Hematopoietic multipotent progenitor cell treated with erythropoietin and hydrocortisone succinate and interleukin-3 and kit ligand, for 15 days (in vitro differentiated cells): ENCODE measurements around the gene BRK1.
A peak's percentile ranks its signal among the peaks of the same experiment; 100 is the strongest.
"Not testable (repeated sequence)": the region's sequence is repeated elsewhere in the genome, so short reads cannot be mapped to it uniquely, and the experiment has no call there.

ENCODE experiments used
- DNase-seq: peaks from one replicate; pipeline ENCODE4 v3.0.0-alpha.2; 2015; ENCODE audit warnings: low spot score

The BRK1 gene

DNA sequence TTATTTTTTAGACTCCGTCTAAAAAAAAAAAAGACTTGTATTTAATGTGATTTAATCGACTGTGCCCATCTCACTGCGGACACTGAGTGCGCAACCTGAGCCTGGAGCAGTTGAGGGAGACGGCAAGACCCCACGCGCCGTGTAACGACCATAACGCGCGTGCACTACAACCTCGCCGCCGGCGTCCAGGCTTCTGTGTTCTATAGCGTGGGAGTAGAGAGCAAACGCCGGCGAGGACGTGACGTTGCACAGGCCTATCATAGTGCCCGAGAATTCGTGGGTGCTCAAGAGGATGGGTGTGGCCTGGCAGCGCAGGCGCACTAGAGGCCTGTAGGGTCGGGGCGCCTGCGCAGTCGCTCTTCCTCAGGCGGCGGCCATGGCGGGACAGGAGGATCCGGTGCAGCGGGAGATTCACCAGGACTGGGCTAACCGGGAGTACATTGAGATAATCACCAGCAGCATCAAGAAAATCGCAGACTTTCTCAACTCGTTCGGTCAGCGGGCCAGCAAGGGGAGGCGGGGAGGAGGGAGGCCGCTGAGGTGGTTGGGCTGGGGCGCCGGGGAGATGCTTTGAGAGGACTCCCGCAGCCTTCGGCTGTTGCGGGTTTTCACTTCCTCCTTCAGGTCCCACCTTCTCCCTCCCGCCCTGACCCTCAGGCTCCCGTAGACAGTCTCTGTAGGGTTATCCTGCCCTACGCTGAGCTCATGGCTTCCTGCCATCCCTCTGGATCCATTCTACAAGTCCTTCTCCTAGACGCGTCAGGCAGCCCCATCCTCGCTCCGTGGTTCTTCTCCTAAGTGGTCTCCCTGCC is at the start of gene BRK1:
Gene BRK1 (plus strand): TSS at position 350 of the 812 bp plus-strand sequence. CDS start 27 bp downstream, at position 377.
- DNase-seq = peak; percentile 98

DNA sequence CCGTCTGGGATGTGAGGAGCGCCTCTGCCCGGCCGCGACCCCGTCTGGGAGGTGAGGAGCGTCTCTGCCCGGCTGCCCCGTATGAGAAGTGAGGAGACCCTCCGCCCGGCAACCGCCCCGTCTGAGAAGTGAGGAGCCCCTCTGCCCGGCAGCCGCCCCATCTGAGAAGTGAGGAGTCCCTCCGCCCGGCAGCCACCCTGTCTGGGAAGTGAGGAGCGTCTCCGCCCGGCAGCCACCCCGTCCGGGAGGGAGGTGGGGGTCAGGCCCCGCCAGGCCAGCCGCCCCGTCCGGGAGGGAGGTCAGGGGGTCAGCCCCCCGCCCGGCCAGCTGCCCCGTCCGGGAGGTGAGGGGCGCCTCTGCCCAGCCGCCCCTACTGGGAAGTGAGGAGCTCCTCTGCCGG is 45.4 kb upstream of the BRK1 start:
- DNase-seq = not testable (repeated sequence)

DNA sequence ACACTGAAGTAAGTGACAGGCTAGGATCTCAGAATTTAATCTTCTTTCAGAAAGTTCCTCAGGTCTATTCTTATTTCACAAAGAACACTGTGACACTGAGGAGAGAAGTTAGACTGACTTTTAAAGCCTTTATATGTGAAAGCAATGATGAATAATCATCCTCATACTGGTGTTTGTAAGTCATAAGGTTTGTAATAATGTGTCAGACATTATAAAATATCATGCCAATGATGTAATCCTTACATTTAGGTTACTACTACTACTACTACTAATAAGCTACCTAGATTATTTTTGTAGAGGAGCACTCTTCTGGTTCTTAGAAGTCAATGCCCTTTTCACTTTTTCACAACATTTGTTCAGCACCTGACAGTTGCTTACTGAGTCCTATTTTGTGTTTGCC is 40.8 kb upstream of the BRK1 start:
- DNase-seq = no peak

DNA sequence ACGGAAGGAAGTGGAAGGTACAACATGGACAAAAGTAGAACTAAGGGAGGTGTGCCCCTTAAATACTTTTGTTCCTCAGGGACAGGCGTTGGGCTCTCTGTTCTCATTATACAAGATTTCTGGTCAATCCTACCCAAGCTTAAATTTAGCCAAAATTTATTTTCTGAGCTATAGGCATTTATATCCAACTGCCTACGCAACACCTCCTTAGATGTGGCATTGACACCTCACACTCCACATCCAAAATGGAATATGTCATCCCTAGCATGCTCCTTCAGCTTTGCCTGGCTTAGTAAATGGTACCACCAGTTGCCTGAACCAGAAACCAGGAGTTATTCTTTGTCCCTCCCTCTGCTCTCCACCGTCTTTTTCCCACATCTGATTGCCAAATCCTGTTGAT is 33.6 kb upstream of the BRK1 start:
- no peak for DNase-seq

DNA sequence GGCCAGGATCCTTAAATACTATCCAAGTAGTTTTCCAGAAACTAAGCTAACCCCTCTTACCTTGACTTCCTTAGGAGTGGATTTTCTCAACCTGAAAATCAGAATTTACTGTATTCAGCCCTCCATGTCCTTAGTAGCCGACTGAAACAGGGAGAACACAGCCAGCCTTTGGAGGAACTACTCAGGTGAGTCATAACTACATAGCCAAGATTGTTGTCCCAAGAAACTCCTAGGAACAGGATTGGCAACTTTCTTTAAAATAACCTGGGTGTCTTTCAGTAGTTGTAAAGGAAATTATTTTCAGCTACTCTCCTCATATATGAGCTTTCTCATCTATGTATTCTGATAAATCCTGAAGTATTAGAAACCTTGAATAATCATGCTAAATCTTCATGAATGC is 29.7 kb upstream of the BRK1 start:
- no peak for DNase-seq

DNA sequence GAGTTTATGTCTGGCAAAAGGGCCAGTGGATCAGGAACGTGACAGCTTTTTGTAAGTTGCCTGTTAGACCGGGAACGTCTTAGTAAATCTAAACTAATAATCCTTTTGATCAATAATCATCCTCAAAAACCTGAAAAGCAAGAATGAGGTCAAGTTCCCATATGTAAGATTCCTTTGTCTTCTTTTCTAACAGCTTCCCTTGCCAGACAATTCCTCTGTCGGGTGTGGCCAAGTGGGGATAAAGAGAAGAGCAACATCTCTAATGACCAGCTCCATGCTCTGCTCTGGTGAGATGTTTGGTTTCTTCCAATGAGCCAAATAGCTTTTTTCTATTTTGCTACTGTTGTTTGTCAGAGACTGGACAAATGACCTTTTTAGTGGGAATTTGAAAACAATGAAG is 27.2 kb upstream of the BRK1 start:
- DNase-seq = no peak

DNA sequence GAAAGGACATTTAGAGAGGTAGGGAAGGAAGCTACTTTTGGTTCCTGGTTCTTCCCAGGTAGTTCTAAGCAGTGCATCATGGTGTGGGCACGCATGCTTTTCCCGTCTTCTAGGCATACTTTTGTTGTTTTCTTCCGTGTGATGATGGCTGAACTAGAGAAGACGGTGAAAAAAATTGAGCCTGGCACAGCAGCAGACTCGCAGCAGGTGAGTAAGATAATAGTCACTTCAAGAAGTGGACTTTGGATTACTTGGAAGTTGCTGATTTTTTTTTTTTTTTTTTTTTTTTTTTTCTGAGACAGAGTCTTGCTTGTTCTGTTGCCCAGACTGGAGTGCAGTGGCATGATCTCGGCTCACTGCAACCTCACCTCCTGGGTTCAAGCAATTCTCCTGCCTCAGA is 25.3 kb upstream of the BRK1 start:
- DNase-seq = no peak

DNA sequence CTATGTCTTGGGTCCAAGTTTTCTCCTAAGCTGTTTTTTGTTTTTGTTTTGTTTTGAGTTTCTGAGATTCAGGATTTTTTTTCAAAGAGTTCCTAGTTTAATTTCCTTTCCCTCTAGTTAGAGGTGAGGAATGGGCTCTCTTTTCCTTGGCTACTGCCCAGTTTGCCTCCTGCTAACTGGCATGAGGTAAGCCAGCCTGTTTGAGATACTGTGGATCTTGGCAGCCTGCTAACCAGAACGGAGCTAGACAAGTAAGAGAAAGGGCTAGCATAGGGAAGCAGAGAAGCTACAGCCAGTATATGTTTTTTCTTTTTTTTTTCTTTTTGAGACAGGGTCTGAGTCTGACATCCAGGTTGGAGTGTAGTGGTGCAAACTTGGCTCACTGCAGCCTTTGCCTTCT is 24.7 kb upstream of the BRK1 start:
- DNase-seq = not testable (repeated sequence)

DNA sequence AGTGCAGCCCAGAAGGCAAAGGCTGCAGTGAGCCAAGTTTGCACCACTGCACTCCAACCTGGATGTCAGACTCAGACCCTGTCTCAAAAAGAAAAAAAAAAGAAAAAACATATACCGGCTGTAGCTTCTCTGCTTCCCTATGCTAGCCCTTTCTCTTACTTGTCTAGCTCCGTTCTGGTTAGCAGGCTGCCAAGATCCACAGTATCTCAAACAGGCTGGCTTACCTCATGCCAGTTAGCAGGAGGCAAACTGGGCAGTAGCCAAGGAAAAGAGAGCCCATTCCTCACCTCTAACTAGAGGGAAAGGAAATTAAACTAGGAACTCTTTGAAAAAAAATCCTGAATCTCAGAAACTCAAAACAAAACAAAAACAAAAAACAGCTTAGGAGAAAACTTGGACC is 24.1 kb upstream of the BRK1 start:
- not testable (repeated sequence) for DNase-seq

DNA sequence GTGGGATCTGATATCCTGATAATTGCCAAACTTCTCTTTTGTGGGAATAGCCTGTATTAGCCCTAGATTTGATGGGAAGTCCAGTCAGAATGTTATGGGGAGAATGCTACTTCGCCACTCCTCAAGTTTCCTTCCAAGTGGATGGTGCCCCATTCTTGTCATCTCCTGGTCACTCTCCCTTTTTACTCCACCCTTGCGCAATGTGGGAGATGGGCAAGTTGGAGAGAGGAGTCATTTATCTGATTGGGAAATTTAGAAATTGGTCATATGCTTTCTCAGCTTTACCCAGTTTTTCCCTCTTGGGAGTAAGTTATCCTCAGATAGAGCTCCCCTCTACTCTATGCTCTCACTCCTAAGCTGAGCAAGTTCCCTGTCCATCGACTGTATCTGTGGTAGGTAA is 21.8 kb upstream of the BRK1 start:
- DNase-seq = no peak

DNA sequence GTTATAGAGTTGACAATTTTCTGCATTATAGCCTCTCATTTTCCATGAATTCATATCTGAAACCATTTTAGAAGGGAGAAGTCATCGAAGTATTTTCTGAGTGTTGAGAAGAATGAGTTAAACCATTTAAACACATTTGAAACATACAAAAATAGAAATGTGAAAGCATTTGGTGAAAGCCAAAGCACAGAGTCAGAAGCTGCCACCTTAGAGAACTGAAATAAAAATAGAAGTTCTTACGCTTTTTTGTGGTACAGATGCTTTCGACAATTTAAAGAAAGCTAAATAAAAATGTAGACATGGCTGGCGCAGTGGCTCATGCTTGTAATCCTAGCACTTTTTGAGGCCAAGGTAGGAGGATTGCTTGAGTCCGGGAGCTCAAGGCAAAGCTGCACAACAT is 16.4 kb upstream of the BRK1 start:
- no peak for DNase-seq

DNA sequence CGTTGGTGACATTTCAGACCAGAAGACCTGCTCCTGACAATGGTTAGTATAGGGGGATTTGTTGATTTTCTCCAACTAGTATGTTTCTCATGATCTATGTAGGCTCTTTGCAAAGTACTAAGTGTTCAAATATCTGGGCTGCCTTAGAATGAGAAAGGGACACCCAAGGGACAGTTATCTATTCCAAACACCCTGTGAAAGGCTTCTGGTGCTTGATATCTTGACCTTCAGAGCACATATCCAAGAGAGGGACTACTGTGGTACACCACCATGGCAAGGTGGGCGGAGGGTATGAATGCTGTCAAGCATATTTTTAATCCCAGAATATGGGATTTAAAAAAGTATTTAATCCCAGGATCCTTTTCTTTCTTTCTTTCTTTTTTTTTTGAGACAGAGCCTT is 8.6 kb upstream of the BRK1 start:
- DNase-seq = peak; percentile 58

DNA sequence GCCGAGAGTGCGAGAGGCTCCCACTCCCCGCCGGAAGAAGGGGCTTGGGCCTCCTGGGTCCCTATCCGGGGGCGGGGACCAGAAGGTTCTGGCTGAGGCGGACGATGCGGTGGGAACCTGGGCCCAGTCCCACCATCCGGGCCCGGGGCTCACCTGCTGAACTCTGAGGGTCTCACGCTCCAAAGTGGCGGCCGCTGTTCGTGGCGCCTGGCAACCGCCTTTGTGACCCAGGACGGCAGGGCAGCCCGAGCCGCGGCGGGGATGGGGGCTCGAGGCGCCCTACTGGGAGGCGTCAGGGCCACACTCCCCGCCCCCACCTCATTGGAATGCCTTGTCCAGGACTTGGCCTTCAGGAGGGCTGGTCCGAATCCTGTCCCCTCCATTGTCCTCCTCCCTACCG is 7.4 kb upstream of the BRK1 start, which contains the start of gene FANCD2OS:
Gene FANCD2OS (minus strand): TSS at position 165 of the 400 bp plus-strand sequence. CDS start 3,481 bp downstream, outside the sequence.
- DNase-seq = no peak

DNA sequence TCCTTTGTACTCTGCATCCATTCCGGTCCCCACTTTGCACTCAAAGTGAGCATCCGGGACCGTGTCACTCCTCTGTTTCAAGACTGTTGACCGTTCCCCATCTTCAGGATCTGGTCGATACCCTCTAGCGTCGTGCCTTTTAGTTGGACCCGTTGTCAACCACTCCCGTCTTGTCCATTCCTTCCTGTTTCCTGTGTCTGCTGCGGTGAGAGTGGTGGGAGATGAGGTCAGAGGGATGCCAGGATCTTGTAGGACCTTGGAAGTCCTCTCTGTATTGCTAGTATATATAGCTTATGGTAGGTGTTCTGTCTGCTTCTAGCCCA is 624 bp downstream of the BRK1 start:
- no peak for DNase-seq

DNA sequence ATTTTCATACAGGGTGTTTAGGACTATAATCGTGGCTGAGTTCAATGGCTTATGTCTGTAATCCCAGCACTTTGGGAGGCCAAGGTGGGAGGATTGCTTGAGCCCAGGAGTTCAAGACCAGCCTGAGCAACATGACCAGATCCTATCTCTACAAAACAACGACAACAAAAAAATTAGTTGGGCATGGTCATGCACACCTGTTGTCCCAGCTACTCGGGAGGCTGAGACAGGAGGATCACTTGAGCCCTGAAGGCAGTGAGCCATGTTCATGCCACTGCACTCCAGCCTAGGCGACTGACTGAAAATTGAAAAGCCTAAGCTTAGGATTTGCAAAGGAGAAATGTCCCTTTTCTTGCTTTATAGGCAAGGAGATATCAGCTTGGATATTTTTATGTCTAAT is 1.5 kb downstream of the BRK1 start:
- DNase-seq = no peak

DNA sequence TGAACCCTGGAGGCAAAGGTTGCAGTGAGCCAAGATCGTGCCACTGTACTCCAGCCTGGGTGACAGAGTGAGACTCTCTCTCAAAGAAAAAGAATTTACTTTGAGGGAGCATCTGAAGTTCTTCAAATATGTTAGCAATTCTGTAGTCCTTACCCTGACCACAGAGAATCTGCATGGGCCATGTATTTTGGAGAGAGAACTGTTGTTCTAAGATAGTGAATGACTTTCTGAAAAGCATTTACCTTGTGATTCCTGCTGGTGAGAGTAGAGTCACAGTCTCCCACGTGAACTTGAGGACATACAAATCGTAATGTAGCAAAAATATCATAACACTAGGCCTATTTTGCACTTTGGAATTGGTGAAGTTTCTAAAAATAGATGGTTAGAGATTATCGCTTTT is 3.9 kb downstream of the BRK1 start:
- no peak for DNase-seq

DNA sequence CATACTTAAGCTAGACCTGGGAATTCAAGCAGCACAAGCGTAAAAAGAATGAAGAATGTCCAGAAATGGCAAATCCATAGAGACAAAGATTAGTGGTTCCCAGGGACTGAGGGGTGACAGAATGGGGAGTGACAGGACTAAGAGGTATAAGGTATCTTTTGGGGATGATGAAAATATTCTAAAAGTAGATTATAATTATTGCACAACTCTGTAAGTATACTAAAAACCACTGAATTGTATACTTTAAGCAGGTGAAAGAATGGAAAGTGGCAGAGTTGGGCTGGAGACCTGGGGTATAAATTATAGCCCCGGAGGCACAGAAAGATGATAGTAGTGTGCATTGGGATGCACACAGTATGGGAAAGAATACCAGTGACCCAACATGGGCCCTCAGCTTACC is 5.6 kb downstream of the BRK1 start:
- DNase-seq = no peak

DNA sequence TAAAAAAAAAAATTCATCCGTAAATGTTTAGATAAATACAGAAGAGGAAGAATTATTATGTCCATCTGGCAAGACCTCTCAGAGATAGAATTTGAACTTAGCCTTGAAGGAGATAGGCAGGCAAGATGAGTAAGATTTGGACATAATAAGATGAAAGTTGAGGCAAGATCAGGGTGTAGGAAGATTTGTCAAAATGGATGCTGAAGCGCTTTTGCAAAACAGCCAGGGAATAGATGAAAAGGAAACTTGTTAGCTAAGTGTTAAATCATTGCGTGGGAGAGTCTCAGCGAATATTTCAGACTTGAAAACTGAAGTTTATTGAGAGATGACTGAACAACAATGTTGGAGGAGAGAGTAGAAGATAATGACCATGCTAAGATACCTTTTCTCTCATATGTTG is 7.2 kb downstream of the BRK1 start:
- DNase-seq = no peak

DNA sequence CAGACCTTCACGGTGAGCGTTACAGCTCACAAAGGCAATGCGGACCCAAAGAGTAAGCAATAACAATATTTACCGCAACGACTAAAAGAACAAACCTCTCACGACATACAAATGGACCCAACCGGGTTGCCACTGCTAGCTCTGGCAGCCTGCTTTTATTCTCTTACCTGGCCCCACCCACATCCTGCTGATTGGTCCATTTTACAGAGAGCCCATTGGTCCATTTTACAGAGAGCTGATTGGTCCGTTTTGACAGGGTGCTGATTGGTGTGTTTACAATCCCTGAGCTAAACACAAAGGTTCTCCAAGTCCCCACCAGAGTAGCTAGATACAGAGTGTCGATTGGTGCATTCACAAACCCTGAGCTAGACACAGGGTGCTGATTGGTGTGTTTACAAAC is 20.4 kb downstream of the BRK1 start:
- DNase-seq = not testable (repeated sequence)

DNA sequence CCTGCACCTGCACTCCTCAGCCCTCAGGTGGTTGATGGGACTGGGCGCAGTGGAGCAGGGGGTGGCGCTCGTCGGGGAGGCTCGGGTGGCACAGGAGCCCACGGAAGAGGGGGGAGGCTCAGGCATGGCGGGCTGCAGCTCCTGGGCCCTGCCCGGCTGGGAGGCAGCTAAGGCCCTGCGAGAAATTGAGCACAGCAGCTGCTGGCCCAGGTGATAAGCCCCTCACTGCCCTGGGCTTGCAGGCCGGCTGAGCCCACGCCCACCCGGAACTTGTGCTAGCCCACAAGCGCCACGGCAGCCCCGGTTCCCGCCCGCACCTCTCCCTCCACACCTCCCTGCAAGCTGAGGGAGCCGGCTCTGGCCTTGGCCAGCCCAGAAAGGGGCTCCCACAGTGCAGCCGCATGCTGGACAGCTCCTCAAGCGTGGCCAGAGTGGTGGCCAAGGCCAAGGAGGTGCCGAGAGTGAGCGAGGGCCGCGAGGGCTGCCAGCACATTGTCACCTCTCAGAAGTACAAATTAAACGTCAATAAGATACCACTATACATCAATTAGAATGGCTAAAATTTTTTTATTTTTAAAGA is 21.0 kb downstream of the BRK1 start:
- no peak for DNase-seq

DNA sequence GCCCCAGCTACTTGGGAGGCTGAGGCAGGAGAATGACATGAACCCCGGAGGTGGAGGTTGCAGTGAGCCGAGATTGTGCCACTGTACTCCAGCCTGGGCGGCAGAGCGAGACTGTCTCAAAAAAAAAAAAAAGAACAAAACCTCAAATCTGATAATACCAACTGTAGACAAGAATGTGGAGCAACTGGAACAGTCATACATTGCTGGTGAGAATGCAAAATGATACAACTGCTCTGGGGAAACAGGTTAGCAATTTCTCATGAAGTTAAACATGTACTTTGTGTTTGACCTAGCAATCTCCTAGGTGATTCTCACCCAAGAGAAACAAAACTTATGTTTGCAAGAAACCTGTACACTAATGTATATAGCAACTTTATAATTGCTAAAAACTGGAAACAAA is 21.7 kb downstream of the BRK1 start:
- DNase-seq = no peak

DNA sequence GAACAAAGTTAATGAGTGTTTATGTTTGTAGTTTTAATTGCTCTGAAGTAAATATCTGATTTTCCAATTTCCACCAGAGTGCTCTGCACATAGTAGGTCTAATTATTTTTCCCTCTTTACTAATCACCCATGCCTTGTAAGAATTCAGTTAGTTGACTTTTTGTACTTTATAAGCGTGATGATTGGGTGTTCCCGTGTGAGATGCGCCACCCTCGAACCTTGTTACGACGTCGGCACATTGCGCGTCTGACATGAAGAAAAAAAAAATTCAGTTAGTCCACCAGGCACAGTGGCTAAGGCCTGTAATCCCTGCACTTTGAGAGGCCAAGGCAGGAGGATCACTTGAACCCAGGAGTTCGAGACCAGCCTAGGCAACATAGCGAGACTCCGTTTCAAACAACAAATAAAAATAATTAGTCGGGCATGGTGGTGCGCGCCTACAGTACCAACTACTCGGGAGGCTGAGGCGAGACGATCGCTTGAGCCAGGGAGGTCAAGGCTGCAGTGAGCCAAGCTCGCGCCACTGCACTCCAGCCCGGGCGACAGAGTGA is 25.6 kb downstream of the BRK1 start:
- DNase-seq = no peak

DNA sequence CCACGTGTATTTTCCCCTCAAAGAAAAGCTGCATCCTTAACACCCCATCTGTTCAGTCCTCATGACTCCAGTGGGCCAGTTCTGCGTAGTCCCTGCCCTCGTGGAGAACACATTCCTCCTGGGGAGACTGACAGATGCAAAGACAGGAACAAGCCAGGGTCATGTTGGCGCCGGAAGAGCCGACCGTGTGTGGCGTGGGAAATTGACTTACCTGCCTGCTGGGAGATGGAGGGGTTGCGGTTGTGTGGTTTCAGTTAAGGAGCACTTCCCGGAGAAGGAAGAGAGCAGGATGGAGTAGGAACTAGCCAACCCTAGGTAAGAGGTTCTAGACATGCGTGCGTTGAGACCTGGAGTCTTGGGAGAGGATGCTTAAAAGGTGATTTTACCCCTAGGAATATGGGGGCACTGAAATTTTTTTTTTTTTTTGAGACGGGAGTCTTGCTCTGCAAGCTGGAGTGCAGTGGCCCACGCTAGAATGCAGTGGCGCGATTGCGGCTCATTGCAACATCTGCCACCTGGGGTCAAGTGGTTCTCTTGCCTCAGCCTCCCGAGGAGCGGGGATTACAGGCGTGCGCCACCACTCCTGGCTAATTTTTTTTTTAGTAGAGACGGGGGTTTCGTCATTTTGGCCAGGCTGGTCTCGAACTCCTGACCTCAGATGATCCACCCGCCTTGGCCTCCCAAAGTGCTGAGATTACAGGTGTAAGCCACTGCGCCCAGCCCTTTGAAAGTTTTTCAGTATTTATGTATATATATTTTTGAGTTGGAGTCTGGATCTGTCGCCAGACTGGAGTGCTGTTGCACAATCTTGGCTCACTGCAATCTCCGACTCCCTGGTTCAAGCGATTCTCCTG is 27.5 kb downstream of the BRK1 start:
- DNase-seq = no peak
